ENCODE measurements around the gene RABGAP1L.
"Not testable (repeated sequence)": the region's sequence is repeated elsewhere in the genome, so short reads cannot be mapped to it uniquely, and the experiment has no call there.

Gene RABGAP1L

GRCh38 chr1:174469687-174470086 lies 310.4 kb downstream of the RABGAP1L start:
- no peak for DNase-seq

- no peak for DNase-seq
Observed at GRCh38 chr1:174479281-174479680, 320.0 kb downstream of the RABGAP1L start.

GRCh38 chr1:174480324-174480723 lies 321.0 kb downstream of the RABGAP1L start:
- DNase-seq = no peak

- no peak for DNase-seq
Observed at GRCh38 chr1:174491606-174492005, 332.3 kb downstream of the RABGAP1L start.

- DNase-seq = no peak
Observed at GRCh38 chr1:174497478-174497877, 338.2 kb downstream of the RABGAP1L start.

GRCh38 chr1:174516755-174517154 lies 357.4 kb downstream of the RABGAP1L start:
- DNase-seq = not testable (repeated sequence)

- no peak for DNase-seq
Observed at GRCh38 chr1:174519844-174520243, 360.5 kb downstream of the RABGAP1L start.

GRCh38 chr1:174531751-174532150 lies 372.4 kb downstream of the RABGAP1L start:
- DNase-seq = no peak

GRCh38 chr1:174534789-174535188 lies 375.5 kb downstream of the RABGAP1L start:
- DNase-seq = no peak

- DNase-seq = no peak
Observed at GRCh38 chr1:174535207-174535606, 375.9 kb downstream of the RABGAP1L start.

GRCh38 chr1:174543421-174543820 lies 384.1 kb downstream of the RABGAP1L start:
- not testable (repeated sequence) for DNase-seq

- no peak for DNase-seq
Observed at GRCh38 chr1:174550296-174550695, 391.0 kb downstream of the RABGAP1L start.

GRCh38 chr1:174556392-174556791 lies 397.1 kb downstream of the RABGAP1L start:
- no peak for DNase-seq

- DNase-seq = no peak
Observed at GRCh38 chr1:174568551-174568950, 409.2 kb downstream of the RABGAP1L start.

- DNase-seq = no peak
Observed at GRCh38 chr1:174569240-174569639, 409.9 kb downstream of the RABGAP1L start.

GRCh38 chr1:174572771-174573170 lies 413.5 kb downstream of the RABGAP1L start:
- DNase-seq = no peak

GRCh38 chr1:174576120-174576519 lies 416.8 kb downstream of the RABGAP1L start:
- not testable (repeated sequence) for DNase-seq

- no peak for DNase-seq
Observed at GRCh38 chr1:174577681-174578080, 418.4 kb downstream of the RABGAP1L start.

- DNase-seq = no peak
Observed at GRCh38 chr1:174580801-174581200, 421.5 kb downstream of the RABGAP1L start.

- DNase-seq = no peak
Observed at GRCh38 chr1:174583316-174583715, 424.0 kb downstream of the RABGAP1L start.

- no peak for DNase-seq
Observed at GRCh38 chr1:174584071-174584470, 424.8 kb downstream of the RABGAP1L start.

- not testable (repeated sequence) for DNase-seq
Observed at GRCh38 chr1:174588618-174589017, 429.3 kb downstream of the RABGAP1L start.

- DNase-seq = no peak
Observed at GRCh38 chr1:174605198-174605597, 445.9 kb downstream of the RABGAP1L start.

GRCh38 chr1:174606471-174606870 lies 447.2 kb downstream of the RABGAP1L start:
- no peak for DNase-seq

- not testable (repeated sequence) for DNase-seq
Observed at GRCh38 chr1:174617905-174618304, 458.6 kb downstream of the RABGAP1L start.
